EL (cell line): ENCODE data around the gene ANGPTL5.
"Not testable (repeated sequence)": the region's sequence is repeated elsewhere in the genome, so short reads cannot be mapped to it uniquely, and the experiment has no call there.

Source experiments
- DNase-seq: peaks from one replicate; pipeline ENCODE4 v3.0.0-alpha.2; 2016

Gene ANGPTL5

DNA sequence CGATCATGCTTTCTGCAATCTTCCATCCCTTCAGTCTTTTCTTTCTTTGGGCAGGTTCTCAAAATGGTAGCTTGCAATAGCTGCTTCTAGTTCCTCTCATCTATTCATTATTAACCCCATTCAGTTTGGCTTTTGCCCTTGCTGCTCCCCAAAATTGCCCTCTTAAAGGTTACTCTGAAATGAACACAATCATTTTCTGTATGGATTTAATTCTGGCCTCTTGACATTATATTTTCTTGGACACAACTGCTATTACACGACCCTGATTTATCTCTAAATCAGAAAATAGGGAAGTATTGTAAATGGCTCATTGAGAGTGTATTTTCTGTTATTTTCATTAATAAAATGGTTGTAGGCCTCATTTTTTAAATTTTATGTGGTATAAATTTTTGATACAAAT, at the start of gene ANGPTL5:
TSS of gene ANGPTL5 (minus strand) at position 101 of the 400 bp plus-strand sequence. CDS start 8,613 bp downstream, outside the sequence.
- DNase-seq, result no peak

GRCh38 chr11:101964200-101964599, 47.9 kb upstream of the ANGPTL5 start:
- not testable (repeated sequence) for DNase-seq

GRCh38 chr11:101960231-101960630, 43.9 kb upstream of the ANGPTL5 start:
- DNase-seq, result no peak

DNA sequence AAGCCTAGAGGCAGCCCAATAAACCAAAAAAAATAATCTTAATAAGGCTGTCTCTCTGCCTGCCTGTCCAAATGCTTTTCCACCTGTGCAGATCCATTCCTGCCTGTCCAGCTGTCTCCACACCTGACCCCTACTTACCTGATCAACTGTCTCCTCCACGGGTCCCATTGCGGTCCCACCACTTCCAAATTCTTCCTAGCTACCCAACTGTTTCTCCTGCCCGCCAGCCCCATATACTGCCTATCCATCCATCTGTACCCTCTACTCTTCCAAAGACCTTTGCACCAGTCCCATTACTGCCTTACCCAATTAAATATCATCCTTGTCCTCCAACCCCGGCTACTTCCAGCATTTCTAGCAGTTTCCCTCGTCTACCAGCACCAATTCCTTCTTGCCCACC, 39.4 kb upstream of the ANGPTL5 start:
- no peak for DNase-seq

GRCh38 chr11:101955278-101955677, 39.0 kb upstream of the ANGPTL5 start:
- DNase-seq, result no peak

GRCh38 chr11:101949680-101950220, 33.4 kb upstream of the ANGPTL5 start:
- DNase-seq, result no peak

DNA sequence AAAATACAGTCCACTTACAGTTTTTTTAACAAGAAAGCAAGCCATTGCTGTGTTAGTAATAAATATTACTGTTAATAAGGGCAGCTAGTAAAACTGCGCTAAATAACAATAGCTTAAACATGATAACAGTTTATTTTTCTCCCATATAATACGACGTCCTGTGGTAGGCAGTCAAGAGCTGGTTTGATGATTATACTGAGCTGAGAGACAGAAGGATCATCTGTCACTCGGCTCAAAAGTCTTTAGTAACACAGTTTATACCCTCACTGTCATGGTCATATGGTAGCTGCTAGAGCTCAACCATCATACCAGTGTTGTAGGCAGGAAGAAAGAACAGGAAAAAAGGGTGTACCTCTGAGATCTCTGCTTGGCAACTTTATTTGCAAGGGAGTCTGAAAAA, 29.1 kb upstream of the ANGPTL5 start:
- no peak for DNase-seq

DNA sequence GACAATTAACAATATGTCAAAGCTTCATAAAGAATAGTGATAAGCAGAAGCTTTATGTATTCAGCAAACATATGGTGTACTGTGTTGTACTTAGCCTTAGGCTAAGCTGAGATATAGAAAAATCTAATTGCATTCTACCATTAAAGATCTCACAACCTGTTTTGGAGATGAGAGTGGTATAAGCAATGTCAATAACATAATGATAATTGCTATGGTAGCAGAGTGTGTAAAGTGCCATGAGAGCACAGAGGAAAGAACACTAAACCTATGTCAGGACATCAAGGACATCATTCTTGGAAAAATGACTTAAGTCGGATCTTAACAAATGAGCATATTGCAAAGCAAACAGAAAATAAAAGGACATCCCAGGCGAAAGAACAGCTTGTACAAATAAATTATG, 28.6 kb upstream of the ANGPTL5 start:
- no peak for DNase-seq

DNA sequence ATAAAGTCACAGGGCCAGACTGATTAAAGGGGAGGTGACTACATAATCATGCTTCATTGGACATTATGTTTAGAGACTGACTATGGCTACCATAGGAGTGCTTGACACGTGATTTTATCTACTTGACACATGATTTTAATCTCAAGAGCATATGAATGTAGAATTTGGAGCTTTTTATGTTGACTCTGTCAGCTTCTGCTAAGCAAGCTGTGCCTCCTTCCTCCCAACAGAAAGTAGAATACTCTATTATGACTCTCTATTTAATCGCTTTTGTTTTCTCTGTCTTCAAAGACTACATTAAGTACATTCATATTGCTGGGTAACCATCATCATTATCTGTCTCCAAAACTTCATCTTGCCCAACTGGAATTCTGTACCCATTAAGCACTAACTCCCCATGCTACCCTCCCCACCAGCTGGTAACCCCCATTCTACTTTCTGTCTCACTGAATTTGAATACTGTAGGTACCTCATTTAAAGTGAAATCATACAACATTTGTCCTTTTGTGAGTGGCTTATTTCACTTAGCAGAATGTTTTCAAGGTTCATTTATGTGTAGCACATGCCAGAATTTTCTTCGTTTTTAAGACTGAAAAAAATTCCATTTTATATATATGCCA, 24.7 kb upstream of the ANGPTL5 start:
- no peak for DNase-seq

DNA sequence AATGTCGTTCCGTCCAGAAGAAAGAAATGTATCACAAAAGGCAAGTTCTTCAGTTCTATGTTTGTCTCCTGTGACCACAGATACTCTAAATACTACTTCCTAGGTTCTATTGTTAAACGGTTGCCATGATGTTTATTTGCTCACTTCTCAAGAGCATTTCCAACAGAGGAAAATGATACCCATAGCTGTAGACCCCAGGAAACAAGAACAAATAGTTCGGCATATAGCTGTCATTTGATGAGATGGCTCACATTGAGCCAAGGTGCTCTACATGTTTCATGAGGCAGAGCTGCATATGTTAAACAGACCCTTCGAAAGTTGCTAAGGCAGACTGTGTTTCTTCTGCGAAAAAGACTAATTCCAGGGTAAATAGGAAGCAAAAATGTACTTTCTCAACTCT, 15.4 kb upstream of the ANGPTL5 start:
- DNase-seq, result no peak

GRCh38 chr11:101929294-101929915, 13.1 kb upstream of the ANGPTL5 start:
- DNase-seq, result no peak

DNA sequence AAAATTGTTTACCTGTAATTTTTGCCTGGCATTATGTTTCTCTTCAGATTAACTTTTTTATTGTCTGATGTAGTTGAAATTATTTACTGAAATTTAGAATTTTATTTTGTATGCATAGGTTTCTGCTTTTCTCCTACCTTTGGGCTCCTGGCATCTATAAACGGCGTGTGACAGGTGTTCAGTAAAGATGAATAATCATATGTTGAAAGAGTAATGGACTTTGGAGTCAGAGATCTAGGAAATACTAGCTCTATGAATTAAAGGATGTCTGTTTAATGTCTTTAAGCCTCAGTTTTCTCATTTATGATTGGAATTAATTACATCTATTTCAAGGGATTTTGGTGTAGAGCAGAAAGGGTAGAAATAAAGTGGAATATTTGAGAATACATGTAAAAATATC, 7.2 kb upstream of the ANGPTL5 start:
- DNase-seq, result no peak

GRCh38 chr11:101920992-101921391, 4.7 kb upstream of the ANGPTL5 start:
- no peak for DNase-seq

DNA sequence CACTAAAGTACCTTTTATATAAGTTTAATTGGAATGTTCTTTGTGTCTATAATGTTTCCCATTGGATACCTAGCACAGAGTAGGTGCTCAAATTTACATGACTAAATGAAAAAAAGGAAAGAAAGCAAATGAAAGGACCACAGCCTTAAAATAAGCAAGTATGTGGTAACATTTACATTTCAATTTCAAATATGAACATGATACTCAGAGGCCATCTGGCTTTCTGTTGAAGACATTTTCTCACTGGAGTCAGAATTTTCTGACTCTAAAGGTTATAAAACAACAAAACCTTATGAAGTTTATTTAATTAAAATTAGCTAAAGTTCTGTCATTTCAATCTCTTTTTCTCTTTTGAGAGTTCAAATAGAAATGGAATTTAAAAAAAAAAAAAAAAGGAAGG, 904 bp upstream of the ANGPTL5 start:
- DNase-seq, result no peak

DNA sequence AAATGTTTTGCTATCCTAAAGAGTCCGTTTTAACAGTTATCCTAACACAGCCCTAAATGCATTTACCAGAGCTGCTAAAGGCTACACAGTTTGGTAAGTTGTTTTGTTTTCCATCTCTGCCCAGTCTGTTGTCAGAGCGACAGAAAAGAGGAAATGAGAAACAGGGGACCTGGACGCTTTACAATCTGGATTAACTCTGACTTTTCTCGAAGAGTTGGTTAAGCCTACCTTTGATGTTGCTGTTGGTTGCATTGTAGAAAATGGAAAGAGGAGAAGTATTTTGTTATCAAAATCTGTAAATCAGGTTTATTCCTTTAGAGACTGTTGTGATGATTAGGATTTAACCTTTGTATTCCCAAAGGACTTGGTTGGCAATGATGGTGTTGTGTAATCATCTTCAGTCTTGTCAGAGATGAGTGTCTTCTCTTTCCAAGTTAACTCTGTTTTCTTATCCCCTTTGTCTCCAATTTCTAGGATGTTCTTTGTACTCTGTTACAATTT, 481 bp downstream of the ANGPTL5 start:
- DNase-seq, result peak; percentile 33

- peak; percentile 96 for DNase-seq
These were observed 1.4 kb downstream of the ANGPTL5 start, which contains the start of gene CEP126 for GRCh38 chr11:101914738-101915426. Gene CEP126, plus strand, starts transcription at chr11:101915010. Its CDS starts 275 bp downstream, at chr11:101915285.

GRCh38 chr11:101914341-101914737, 2.0 kb downstream of the ANGPTL5 start:
- peak; percentile 41 for DNase-seq

DNA sequence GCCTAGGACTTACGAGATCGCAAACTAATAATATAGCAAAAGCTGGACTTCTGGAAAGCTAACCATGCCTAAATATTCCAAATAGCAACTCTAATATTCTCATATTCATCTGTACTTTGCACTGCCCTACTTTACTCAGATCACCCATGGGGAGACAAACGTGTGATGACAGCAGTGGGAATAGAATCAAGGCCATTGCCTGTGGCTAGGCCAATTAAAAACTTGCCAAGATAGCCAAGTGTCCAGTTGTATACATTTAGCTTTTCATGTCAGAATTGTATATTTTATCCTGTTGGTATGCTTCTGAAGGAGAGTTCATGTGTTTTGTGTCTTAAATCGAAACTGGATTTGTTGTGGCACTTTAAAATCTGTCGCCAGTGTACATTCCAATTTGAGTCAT, 2.7 kb downstream of the ANGPTL5 start:
- DNase-seq, result no peak

DNA sequence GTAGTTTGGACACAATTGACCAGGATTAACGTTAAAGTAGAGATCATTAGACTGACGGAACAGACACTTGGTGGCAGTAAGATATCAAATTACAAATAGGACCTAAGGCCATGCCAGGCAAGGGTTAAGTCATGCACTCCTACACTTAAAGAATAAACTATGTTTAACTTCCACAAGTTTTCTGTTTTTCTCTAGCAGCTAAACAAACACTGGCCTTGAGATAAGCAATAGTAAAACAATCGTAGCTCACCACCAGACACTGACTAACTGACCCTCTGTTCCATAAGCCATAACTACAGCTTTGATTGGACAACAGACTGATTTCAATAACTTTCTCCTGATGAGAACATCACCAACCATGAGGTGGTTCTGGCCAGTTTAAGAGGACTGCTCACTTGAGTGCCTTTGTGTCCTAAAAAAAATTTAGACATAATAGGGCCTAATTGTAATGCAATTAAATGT, 3.5 kb downstream of the ANGPTL5 start:
- no peak for DNase-seq

DNA sequence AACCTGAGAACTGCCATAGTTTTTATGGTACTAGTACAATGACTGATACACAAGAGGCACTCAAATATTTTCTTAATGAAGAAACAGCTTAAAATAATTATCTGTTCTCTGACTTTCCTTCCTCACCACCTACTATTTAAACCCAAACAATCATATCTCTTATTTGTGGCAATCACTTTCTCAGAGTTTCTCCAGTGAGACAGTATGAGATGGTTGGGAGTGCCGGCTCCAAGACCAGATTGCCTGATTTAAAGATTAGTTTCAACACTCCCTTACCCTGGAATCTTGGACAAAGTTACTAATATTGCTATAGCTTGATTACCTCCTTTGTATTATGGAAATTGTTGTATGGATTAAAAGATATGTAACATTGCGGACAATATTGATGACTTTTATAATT, 7.2 kb downstream of the ANGPTL5 start:
- no peak for DNase-seq

GRCh38 chr11:101907815-101908214, 8.5 kb downstream of the ANGPTL5 start:
- DNase-seq, result no peak

- DNase-seq, result no peak
These were observed 21.8 kb downstream of the ANGPTL5 start for GRCh38 chr11:101894505-101894904.

- no peak for DNase-seq
These were observed 26.6 kb downstream of the ANGPTL5 start for GRCh38 chr11:101889767-101890166.

- no peak for DNase-seq
These were observed 30.7 kb downstream of the ANGPTL5 start for GRCh38 chr11:101885631-101886030.
